Measurements from ENCODE around the gene P3H4. TPM values are rescaled to one million over a fixed set of nuclear protein-coding genes. Genes with fewer than 3 reads are reported as not detected.

The P3H4 gene
- total RNA-seq, 1 experiment from 2014 or later = 24.0 TPM

- H3K18ac ChIP-seq (ENCODE audit: insufficient read length, low read depth, low read length) = no peak overlapping the region
- Mint-ChIP-seq H3K4me1 (no peaks in the 10 kb centered on the region), H3K27ac (no peak overlapping the region), H3K4me3 (no peak overlapping the region), H3K36me3 (ENCODE audit: insufficient read depth in 1 of 3, low read depth in 3 of 3) (peaks cover 52 to 90% (median 87%) of the 10 kb centered on the region in 3 experiments), H3K9me3 (no peaks in the 10 kb centered on the region), H3K27me3 (ENCODE audit: low read depth) (no peaks in the 10 kb centered on the region)
- no peaks in the 10 kb centered on the region for H3K4me1 ChIP-seq (ENCODE audit: insufficient read depth, low read length)
- no peak overlapping the region for H2BK120ac ChIP-seq (ENCODE audit: low read depth, low read length, poor library complexity, severe bottlenecking)
- H4K20me1 ChIP-seq (ENCODE audit: control insufficient read depth, insufficient read depth, insufficient read length) = no peaks in the 10 kb centered on the region
- H2BK12ac ChIP-seq (ENCODE audit: insufficient read length, low read depth, low read length) = no peak overlapping the region
- no peaks in the 10 kb centered on the region for H3K9me3 ChIP-seq (ENCODE audit: control insufficient read depth, low read depth, low read length)
- no peak overlapping the region for H3K23ac ChIP-seq (ENCODE audit: insufficient read length, low read depth, low read length)
- H3K4me2 ChIP-seq (ENCODE audit: insufficient read depth, insufficient read length, low read length) = no peak overlapping the region
- no peak overlapping the region for H3K56ac ChIP-seq (ENCODE audit: insufficient read length, low read depth, low read length)
- H3K14ac ChIP-seq (ENCODE audit: insufficient read depth, low read length) = no peak overlapping the region
- no peak for DNase-seq
- H4K8ac ChIP-seq (replicated peaks; ENCODE audit: insufficient read length, low read depth, low read length) = no peak overlapping the region
- H3K79me1 ChIP-seq (ENCODE audit: insufficient read depth, low read depth, low read length, poor library complexity, severe bottlenecking) = no peaks in the 10 kb centered on the region
- H3T11ph ChIP-seq (ENCODE audit: low read length) = no peak overlapping the region
- no peak overlapping the region for H2BK15ac ChIP-seq (ENCODE audit: low read depth, low read length)
- H4K91ac ChIP-seq (ENCODE audit: insufficient read length, low read depth, low read length) = no peak overlapping the region
- TF ChIP-seq, protein P1, sequence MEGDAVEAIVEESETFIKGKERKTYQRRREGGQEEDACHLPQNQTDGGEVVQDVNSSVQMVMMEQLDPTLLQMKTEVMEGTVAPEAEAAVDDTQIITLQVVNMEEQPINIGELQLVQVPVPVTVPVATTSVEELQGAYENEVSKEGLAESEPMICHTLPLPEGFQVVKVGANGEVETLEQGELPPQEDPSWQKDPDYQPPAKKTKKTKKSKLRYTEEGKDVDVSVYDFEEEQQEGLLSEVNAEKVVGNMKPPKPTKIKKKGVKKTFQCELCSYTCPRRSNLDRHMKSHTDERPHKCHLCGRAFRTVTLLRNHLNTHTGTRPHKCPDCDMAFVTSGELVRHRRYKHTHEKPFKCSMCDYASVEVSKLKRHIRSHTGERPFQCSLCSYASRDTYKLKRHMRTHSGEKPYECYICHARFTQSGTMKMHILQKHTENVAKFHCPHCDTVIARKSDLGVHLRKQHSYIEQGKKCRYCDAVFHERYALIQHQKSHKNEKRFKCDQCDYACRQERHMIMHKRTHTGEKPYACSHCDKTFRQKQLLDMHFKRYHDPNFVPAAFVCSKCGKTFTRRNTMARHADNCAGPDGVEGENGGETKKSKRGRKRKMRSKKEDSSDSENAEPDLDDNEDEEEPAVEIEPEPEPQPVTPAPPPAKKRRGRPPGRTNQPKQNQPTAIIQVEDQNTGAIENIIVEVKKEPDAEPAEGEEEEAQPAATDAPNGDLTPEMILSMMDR (conservative IDR thresholded peaks at IDR 0.05) = no peak
- no peaks in the 10 kb centered on the region for H3K79me2 ChIP-seq (ENCODE audit: insufficient read depth, low read length)
- H3K27ac ChIP-seq (ENCODE audit: insufficient read length, low read depth, low read length) = no peak overlapping the region
- no peak overlapping the region for H2AFZ ChIP-seq (ENCODE audit: low read length)
- no peak overlapping the region for H3K9ac ChIP-seq (ENCODE audit: extremely low read depth, insufficient read length, low read length)
- H2BK20ac ChIP-seq (ENCODE audit: low read depth, low read length, poor library complexity, severe bottlenecking) = no peak overlapping the region
- H2BK5ac ChIP-seq (ENCODE audit: insufficient read length, low read length) = no peak overlapping the region
- H4K5ac ChIP-seq (ENCODE audit: insufficient read length, low read depth, low read length) = no peak overlapping the region
- H3K27me3 ChIP-seq (ENCODE audit: insufficient read depth, low read length) = no peaks in the 10 kb centered on the region
- no peak overlapping the region for H2AK5ac ChIP-seq (ENCODE audit: insufficient read length, low read length)
- H3K4ac ChIP-seq (ENCODE audit: low read depth, low read length) = no peak overlapping the region
- no peaks in the 10 kb centered on the region for H3K23me2 ChIP-seq (ENCODE audit: insufficient read length, low read depth, low read length, poor library complexity, severe bottlenecking)
Observed at GRCh38 chr17:41766135-41766534, 45.6 kb downstream of the P3H4 start.

All from H9 (cell line).